Natural killer cell treated with Interleukin-12 subunit alpha and Interleukin-12 subunit beta and Interleukin-15 and Interleukin-18, amount 100 ng/mL, for 72 hours (primary cell): ENCODE data around the gene LRATD1. TPM values are rescaled to one million over a fixed set of nuclear protein-coding genes. Genes with fewer than 3 reads are reported as not detected.

Source experiments
- ATAC-seq, 2 donors: fragments of 150-1000 bp; cut with Tn5 transposase in 1 of 2; sonication (Bioruptor Pico), chemical (Tn5 transposase) in 1 of 2; 2 replicates each; pipeline ENCODE4 v1.10.0; 2021
- DNase-seq: peaks from one replicate; pipeline ENCODE4 v3.0.0; 2022; ENCODE audit warnings: low spot score
- H3K27ac Mint-ChIP-seq, 2 donors: 1 replicate in 1 of 2; 2 replicates in 1 of 2; pipeline ENCODE4 v1.8.0; 2022; ENCODE audit warnings: mixed read lengths in 2 of 2, mild to moderate bottlenecking in 1 of 2, moderate library complexity in 1 of 2
- H3K27me3 Mint-ChIP-seq, 2 donors: 1 replicate in 1 of 2; 2 replicates in 1 of 2; pipeline ENCODE4 v1.8.0; 2022; ENCODE audit warnings: mixed read lengths in 2 of 2
- H3K36me3 Mint-ChIP-seq: one replicate; pipeline ENCODE4 v1.8.0; 2022; ENCODE audit warnings: mixed read lengths
- H3K4me1 Mint-ChIP-seq, 2 donors: 1 replicate in 1 of 2; 2 replicates in 1 of 2; pipeline ENCODE4 v1.8.0; 2022; ENCODE audit warnings: low read depth in 2 of 2, mixed read lengths in 2 of 2, mild to moderate bottlenecking in 1 of 2
- H3K4me3 Mint-ChIP-seq: one replicate; pipeline ENCODE4 v1.8.0; 2022; ENCODE audit warnings: mixed read lengths
- H3K9me3 Mint-ChIP-seq: 2 replicates; pipeline ENCODE4 v1.8.0; 2022; ENCODE audit warnings: mixed read lengths
- total RNA-seq, 2 donors: library from RNA; stranded (reverse); gene quantifications; one replicate each; pipeline ENCODE4 v1.2.3, GENCODE V29; 2022

Gene LRATD1
- not detected for total RNA-seq

DNA sequence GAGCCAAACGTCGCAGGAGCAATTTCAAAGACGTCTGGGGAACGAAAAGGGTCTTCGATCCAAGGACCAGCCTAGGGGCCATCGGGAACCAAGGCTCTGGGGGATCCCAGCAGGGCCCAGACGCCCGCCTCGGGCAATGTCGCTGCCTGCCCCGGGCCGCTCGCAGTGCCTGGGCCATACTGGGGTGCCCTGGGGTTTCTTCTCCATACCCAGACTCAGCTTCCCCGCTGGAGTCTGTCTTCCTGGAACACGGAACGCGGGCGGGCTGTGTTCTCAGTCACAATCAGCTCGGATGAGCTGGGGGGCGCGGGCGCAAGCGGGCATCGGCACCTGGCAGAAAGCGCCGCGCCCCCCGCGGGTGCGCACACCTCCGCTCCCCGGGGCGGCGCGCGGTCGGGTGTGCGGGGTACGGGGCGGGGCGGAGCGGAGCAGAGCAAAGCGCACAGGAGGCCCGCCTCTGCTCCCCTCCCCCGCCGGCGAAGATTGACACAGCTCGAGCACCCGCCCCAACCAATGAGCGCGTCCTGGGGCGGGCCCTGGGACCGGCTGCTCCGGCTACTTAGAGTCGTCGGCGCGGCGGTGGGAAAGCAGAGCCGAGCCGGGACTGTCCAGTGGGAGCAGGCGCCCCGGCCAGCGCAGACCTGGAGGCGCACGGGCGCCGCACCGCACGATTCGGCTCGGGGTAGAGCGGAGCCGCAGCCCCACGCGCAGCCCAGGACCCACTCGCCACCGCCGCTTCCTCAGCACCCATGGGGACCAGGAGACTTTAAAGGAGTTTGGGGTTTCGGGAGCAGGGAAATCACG lies at the start of gene LRATD1:
Gene LRATD1 (plus strand): TSS at position 585 of the 804 bp plus-strand sequence. CDS start 1,263 bp downstream, outside the sequence.
- peaks cover 5% of the 10 kb centered on the region for H3K36me3 Mint-ChIP-seq
- peaks cover 6% of the 10 kb centered on the region for H3K9me3 Mint-ChIP-seq
- ATAC-seq = peak in 1 of 2 donors; percentile 31
- no peak for DNase-seq
- H3K27me3 Mint-ChIP-seq = peaks cover 20 to 34% of the 10 kb centered on the region in 2 donors
- no peak within 1 kb of the TSS for H3K27ac Mint-ChIP-seq
- no peak within 1 kb of the TSS for H3K4me3 Mint-ChIP-seq
- H3K4me1 Mint-ChIP-seq = peaks cover 0 to 2% of the 10 kb centered on the region in 2 donors

- Mint-ChIP-seq H3K4me3 (no peak overlapping the region), H3K4me1 (no peaks in the 10 kb centered on the region), H3K27ac (no peak overlapping the region), H3K36me3 (no peaks in the 10 kb centered on the region), H3K9me3 (peaks cover 8% of the 10 kb centered on the region), H3K27me3 (no peaks in the 10 kb centered on the region)
- ATAC-seq = no peak
- no peak for DNase-seq
These were observed 49.5 kb upstream of the LRATD1 start for GRCh38 chr2:14583059-14583458.

DNA sequence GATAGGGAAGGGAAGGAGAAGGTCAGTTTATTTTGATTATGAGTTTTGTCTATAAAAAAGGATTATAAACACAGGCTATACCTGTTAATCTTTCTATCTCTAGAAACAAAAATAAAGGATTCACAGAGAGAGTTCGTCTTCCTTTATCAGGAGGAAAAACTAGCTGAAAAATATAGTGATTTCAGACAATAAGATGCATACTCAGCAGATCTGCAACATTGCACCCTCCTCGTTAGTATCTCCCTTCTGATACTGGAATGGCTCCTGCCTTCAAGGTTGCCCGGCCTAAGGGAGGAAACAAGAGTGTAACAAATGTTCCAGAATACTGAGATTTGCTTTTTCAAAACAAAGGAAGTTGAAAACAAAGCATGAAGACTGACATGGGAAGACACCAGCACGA lies 48.7 kb upstream of the LRATD1 start:
- no peak overlapping the region for H3K27ac Mint-ChIP-seq
- H3K4me3 Mint-ChIP-seq = no peak overlapping the region
- H3K36me3 Mint-ChIP-seq = no peaks in the 10 kb centered on the region
- no peak for ATAC-seq
- H3K4me1 Mint-ChIP-seq = no peaks in the 10 kb centered on the region
- H3K27me3 Mint-ChIP-seq = no peaks in the 10 kb centered on the region
- DNase-seq = no peak
- peaks cover 12% of the 10 kb centered on the region for H3K9me3 Mint-ChIP-seq

DNA sequence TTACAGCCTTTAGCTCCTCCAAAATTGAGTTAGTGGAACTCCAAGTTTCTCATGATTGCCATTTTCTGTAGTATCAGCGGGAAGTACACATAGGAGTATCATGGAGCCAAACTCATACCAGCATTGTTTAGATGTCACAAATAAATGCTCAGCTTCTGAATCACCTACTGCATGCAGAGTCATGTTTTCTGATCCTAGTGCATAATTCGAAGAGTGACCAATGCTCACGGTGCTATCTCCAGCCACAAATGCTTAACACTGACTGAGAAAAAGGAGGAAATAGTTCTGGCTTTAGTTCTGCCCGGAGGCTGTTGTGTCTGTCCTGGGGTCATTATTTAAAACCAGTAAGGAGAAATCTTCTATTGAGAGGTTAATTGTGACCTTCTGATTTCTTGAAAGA lies 45.4 kb upstream of the LRATD1 start:
- H3K27me3 Mint-ChIP-seq = no peaks in the 10 kb centered on the region
- H3K4me3 Mint-ChIP-seq = no peak overlapping the region
- H3K9me3 Mint-ChIP-seq = peaks cover 16% of the 10 kb centered on the region
- no peaks in the 10 kb centered on the region for H3K4me1 Mint-ChIP-seq
- no peaks in the 10 kb centered on the region for H3K36me3 Mint-ChIP-seq
- ATAC-seq (no peak), DNase-seq (no peak)
- H3K27ac Mint-ChIP-seq = no peak overlapping the region

DNA sequence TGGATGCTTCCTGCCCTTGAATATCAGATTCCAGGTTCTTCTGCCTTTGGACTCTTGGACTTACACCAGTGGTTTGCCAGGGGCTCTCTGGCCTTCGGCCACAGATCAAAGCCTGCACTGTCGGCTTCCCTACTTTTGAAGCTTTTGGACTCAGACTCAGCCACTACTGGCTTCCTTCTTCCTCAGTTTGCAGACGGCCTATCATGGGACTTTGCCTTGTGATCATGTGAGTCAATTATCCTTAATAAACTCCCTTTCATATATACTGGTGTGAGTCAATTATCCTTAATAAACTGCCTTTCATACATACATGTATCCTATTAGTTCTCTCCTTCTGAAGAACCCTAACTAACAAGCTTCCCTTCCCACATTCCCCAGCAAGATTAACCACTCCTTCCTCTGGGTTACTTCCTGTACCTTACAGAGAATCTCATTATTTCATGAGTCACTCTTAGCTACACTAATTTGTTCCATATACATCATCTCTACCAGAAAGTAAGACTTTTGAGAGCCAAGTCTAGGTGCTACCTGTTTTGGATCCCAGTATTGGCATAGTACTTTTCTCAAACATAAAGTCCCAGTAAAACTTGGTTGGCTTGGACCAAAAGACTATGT lies 31.3 kb upstream of the LRATD1 start:
- Mint-ChIP-seq H3K36me3 (no peaks in the 10 kb centered on the region), H3K27ac (no peak overlapping the region), H3K4me1 (no peaks in the 10 kb centered on the region), H3K9me3 (peaks cover 9% of the 10 kb centered on the region), H3K27me3 (no peaks in the 10 kb centered on the region), H3K4me3 (no peak overlapping the region)
- ATAC-seq = no peak
- DNase-seq = no peak

- H3K36me3 Mint-ChIP-seq = no peaks in the 10 kb centered on the region
- DNase-seq (no peak), ATAC-seq (no peak)
- peaks cover 12% of the 10 kb centered on the region for H3K9me3 Mint-ChIP-seq
- H3K4me1 Mint-ChIP-seq = no peaks in the 10 kb centered on the region
- H3K4me3 Mint-ChIP-seq = no peak overlapping the region
- no peak overlapping the region for H3K27ac Mint-ChIP-seq
- H3K27me3 Mint-ChIP-seq = no peaks in the 10 kb centered on the region
These were observed 30.2 kb upstream of the LRATD1 start for GRCh38 chr2:14602309-14602708.

DNA sequence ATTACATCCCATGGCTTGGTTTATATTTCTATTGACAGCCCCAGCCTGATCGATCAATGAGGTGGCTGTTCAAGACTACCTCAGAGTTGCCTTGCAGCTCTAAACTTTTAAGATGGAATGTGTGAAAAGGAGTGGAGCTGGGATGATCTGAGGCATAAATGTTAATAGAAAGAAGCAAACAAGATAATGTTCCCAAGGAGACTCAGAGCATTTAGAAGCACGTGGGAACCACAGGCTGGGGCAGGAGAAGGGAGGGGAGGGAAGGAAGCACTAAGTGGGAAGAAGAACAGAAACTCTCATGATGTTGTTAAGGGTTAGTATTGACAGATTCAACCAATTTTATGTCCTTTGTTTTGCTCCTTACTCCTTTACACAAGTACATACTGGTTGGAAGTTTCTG lies 28.8 kb upstream of the LRATD1 start:
- Mint-ChIP-seq H3K9me3 (peaks cover 12% of the 10 kb centered on the region), H3K4me1 (no peaks in the 10 kb centered on the region), H3K36me3 (no peaks in the 10 kb centered on the region), H3K4me3 (no peak overlapping the region), H3K27ac (no peak overlapping the region), H3K27me3 (no peaks in the 10 kb centered on the region)
- DNase-seq (no peak), ATAC-seq (no peak)

- Mint-ChIP-seq H3K4me1 (no peaks in the 10 kb centered on the region), H3K9me3 (peaks cover 3% of the 10 kb centered on the region), H3K27me3 (no peaks in the 10 kb centered on the region), H3K27ac (no peak overlapping the region), H3K4me3 (no peak overlapping the region), H3K36me3 (no peaks in the 10 kb centered on the region)
- no peak for DNase-seq
- no peak for ATAC-seq
These were observed 24.3 kb upstream of the LRATD1 start for GRCh38 chr2:14608245-14608644.

DNA sequence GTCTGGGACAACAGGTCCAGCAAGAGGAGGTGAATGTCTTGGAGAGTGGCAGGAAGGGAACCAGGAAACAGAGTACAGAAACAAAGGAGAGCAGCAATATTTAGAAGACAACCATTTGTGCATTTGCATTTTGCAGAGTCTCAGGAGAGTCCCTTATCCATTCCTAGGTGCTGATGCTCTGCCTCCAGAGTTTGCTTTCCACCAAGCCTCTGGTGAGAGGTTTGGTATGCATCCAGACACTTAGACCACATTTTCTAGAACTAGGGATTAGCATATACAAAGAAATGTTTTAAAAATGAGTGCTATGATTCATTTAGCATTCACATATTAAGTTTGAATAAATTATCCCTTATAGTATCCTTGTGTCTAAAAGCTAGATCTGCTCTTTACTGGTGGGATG lies 18.5 kb upstream of the LRATD1 start:
- Mint-ChIP-seq H3K27ac (no peak overlapping the region), H3K36me3 (no peaks in the 10 kb centered on the region), H3K9me3 (peaks cover 7% of the 10 kb centered on the region), H3K27me3 (no peaks in the 10 kb centered on the region), H3K4me1 (no peaks in the 10 kb centered on the region), H3K4me3 (no peak overlapping the region)
- no peak for ATAC-seq
- DNase-seq = no peak

DNA sequence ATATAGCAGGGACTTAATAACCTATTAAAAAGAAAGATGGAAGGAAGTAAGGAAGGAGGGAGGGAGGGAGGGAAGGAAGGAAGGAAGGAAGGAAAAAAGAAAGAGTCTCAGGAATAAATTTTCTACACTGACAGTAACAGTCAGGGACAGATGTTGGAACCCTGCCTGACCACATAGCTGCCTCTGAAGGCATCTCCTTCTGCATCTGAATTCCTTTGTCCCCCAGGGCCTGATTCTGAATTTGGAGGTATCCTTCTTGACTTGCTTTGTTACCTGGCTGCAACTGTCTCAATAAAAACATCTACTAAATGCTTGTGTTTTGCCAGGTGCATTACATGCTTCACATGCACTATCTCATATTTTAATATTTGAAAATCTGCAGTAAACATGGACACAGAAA lies 17.4 kb upstream of the LRATD1 start:
- H3K4me3 Mint-ChIP-seq = no peak overlapping the region

DNA sequence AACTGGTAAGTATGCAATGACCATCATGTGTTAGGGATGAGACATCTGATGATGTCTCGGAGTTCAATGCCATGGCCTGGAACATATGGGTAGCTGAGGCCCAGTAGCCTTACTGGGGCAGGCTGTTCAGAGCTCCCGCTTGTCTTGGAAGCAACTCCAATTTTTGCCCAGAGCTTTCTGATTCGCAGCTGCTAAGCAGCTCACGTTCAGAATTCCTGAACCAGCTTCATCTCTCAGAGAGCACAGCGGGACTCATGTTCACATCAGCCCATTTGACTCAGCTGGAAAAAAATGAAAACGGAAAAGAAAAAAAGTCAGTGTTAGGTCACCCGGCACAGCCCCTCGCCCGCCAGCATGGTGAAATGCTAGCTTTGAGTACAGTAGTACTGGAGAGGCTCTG lies 16.8 kb upstream of the LRATD1 start:
- no peak overlapping the region for H3K4me3 Mint-ChIP-seq
- DNase-seq (no peak), ATAC-seq (no peak)
- no peak overlapping the region for H3K27ac Mint-ChIP-seq
- no peaks in the 10 kb centered on the region for H3K27me3 Mint-ChIP-seq
- H3K36me3 Mint-ChIP-seq = no peaks in the 10 kb centered on the region
- H3K4me1 Mint-ChIP-seq = no peaks in the 10 kb centered on the region
- H3K9me3 Mint-ChIP-seq = peaks cover 7% of the 10 kb centered on the region

More for the DNA sequence above, 17.4 kb upstream of the LRATD1 start:
- H3K4me1 Mint-ChIP-seq = no peaks in the 10 kb centered on the region
- ATAC-seq (no peak), DNase-seq (no peak)
- no peak overlapping the region for H3K27ac Mint-ChIP-seq
- H3K9me3 Mint-ChIP-seq = peaks cover 7% of the 10 kb centered on the region
- H3K36me3 Mint-ChIP-seq = no peaks in the 10 kb centered on the region
- no peaks in the 10 kb centered on the region for H3K27me3 Mint-ChIP-seq

- H3K27ac Mint-ChIP-seq = no peak overlapping the region
- no peak overlapping the region for H3K4me3 Mint-ChIP-seq
- peaks cover 10% of the 10 kb centered on the region for H3K9me3 Mint-ChIP-seq
- DNase-seq (no peak), ATAC-seq (no peak)
- no peaks in the 10 kb centered on the region for H3K36me3 Mint-ChIP-seq
- no peaks in the 10 kb centered on the region for H3K27me3 Mint-ChIP-seq
- no peaks in the 10 kb centered on the region for H3K4me1 Mint-ChIP-seq
These were observed 16.2 kb upstream of the LRATD1 start for GRCh38 chr2:14616342-14616741.

DNA sequence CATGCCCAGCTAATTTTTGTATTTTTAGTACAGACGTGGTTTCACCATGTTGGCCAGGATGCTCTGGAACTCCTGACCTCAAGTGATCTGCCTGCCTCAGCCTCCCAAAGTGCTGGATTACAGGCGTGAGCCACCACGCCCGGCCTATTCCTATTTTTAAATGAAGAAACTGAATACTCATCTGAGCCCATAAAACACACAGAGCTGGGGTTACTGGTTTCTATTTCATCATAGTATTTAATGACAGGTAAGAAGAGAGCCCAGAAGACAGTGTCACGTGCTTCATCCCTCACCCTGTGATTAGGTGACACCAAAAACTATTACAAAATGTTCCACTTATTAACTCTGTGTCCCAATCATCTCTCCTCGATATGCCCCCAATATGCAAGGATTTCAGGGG lies 15.6 kb upstream of the LRATD1 start:
- Mint-ChIP-seq H3K27ac (no peak overlapping the region), H3K9me3 (peaks cover 11% of the 10 kb centered on the region), H3K36me3 (no peaks in the 10 kb centered on the region), H3K27me3 (no peaks in the 10 kb centered on the region), H3K4me3 (no peak overlapping the region), H3K4me1 (no peaks in the 10 kb centered on the region)
- DNase-seq (no peak), ATAC-seq (no peak)

GRCh38 chr2:14619441-14619840 lies 13.1 kb upstream of the LRATD1 start:
- no peaks in the 10 kb centered on the region for H3K27me3 Mint-ChIP-seq
- ATAC-seq = no peak
- no peak for DNase-seq
- H3K4me1 Mint-ChIP-seq = no peaks in the 10 kb centered on the region
- no peak overlapping the region for H3K27ac Mint-ChIP-seq
- H3K9me3 Mint-ChIP-seq = peaks cover 9% of the 10 kb centered on the region
- H3K4me3 Mint-ChIP-seq = no peak overlapping the region
- no peaks in the 10 kb centered on the region for H3K36me3 Mint-ChIP-seq
